HG03103 (cell line): ENCODE data around the gene CNTNAP2.
"Not testable (repeated sequence)": the region's sequence is repeated elsewhere in the genome, so short reads cannot be mapped to it uniquely, and the experiment has no call there.

Experiments used
- ATAC-seq: cut with Tn5 transposase; IDR thresholded peaks from one replicate; pipeline ENCODE4 v1.9.1; 2021; ENCODE audit warnings: low read depth; ENCODE audit not compliant: unreplicated experiment

The CNTNAP2 gene

GRCh38 chr7:148330822-148331221 lies 2214.2 kb downstream of the CNTNAP2 start:
- ATAC-seq: no peak

GRCh38 chr7:148331456-148331855 lies 2214.9 kb downstream of the CNTNAP2 start:
- not testable (repeated sequence) for ATAC-seq

GRCh38 chr7:148332191-148333186 lies 2215.9 kb downstream of the CNTNAP2 start:
- ATAC-seq: no peak

GRCh38 chr7:148334441-148334956 lies 2217.9 kb downstream of the CNTNAP2 start:
- ATAC-seq: no peak

GRCh38 chr7:148334959-148335577 lies 2218.5 kb downstream of the CNTNAP2 start:
- ATAC-seq: no peak

DNA sequence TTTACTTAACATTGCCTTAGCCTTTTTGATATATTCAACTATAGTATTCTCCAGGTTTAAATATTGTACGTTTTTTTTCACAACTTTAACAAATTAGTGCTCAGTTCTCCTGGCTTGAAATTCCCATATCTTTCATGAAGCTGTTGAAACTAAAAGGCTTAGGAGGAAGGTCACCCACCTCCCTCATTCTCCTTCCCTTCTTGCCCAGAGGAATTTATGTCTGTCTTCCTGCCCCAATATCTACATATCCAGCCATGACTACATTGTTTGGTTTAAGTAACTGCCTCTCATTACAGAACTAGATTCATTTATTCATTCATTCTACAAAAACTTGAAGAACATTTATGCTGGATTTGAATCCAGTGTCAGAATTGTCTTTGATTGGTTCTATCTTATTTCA lies 2219.2 kb downstream of the CNTNAP2 start:
- no peak for ATAC-seq

GRCh38 chr7:148336411-148336810 lies 2219.8 kb downstream of the CNTNAP2 start:
- ATAC-seq: no peak

DNA sequence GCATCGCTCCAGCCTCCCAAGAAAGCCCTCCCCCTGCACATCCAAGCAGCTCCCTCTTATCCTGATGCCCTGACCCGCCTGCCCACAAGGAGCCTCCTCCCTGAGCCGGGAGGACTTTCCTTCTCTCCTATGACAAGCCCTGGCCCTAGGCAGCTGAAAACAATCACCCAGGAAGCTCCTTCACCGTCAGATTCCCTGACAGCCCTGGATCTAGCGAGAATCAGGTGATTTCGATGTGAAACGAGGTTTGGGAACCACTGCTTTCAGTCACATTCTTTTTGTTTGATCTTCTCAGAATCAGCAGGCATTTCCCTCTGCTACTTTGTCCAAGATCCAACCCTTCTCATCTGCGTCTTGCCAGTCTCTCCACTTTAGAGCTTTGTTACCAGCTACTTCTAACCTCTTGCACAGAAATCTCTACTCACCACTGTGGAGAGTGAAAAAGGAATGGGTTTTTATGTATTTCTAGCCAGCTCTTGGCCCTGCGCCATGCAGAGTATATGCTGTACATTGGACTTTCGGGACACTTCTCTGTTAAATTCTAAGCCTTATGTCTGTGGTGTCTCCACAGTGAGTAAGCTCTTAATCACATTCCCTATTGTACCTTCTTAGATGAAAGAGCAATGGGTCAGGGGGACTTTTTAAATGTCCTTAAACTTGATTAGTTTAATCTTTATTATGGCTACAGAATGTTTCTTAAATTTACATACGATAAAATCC lies 2220.8 kb downstream of the CNTNAP2 start:
- ATAC-seq: no peak

DNA sequence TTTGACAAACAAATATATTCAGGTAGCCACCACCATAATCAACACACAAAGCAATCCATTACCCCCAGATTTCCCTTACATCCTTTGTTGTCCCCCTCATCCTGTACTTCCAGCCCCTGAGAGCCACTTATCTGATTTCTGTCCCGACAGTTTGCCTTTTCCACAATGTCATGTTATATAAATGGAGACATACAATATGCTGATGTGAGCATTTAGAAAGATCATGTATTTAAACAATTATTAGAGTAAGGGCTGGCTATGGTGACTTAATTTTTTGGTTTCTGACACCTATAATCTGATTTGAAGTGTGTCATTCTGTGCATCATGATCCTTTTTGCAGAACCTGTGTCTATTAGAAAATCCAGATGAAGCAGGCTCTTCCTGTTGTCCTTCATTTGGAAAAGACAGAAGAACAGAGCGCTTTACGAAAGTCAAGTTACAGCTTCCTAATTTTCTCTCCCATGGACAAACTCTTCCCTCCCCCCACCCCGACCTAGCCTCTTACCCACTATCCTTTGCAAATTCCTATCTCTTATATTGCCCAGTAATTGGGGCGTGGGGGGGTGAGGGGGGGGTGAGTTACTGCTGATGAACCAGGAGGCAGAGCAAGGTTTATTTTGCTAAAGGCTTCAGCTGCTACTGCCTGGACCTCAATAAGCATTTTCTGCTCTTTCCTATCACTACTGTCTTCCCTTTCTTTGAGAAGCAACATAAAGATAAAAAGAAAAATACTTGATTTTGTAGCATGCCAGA lies 2221.6 kb downstream of the CNTNAP2 start:
- ATAC-seq: no peak

GRCh38 chr7:148340438-148341280 lies 2224.1 kb downstream of the CNTNAP2 start:
- no peak for ATAC-seq

DNA sequence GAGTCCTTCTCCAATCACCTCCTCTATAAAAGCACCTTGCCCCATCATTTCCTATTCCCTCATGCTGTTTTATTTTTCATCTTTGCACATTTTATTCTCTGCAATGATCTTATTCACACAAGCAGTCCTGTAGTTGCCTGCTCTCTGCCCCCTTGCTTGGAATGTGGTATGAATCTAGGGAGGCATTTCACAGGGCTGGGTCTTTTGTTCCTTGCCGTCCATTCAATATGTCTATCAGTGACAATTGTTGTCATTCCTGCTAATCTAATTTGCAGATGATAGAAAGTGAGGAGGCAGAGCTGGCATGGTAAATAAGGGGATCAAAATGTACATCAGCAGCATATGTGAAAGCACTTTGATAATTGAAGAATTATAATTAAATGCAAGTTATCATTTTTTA lies 2227.8 kb downstream of the CNTNAP2 start:
- ATAC-seq: no peak

DNA sequence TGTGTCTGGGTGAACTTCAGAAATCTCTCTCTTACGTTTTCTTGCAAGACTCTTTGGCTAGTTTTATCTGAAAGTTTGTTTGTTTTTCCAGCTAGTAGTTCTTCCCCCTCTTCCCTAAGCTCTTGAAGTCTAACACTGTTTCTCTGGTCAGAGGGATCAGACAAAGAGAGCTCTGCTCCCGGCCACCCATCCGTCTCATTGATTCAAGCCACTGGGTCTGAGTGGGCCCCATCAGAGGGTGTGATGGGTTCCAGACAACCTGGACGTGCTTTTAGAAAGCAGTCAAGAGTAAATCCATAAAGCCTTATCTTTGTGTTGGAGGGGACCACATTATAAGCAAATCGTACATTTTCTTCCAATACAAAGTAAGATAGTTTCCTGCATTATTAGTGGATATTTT lies 2231.4 kb downstream of the CNTNAP2 start:
- ATAC-seq: no peak

DNA sequence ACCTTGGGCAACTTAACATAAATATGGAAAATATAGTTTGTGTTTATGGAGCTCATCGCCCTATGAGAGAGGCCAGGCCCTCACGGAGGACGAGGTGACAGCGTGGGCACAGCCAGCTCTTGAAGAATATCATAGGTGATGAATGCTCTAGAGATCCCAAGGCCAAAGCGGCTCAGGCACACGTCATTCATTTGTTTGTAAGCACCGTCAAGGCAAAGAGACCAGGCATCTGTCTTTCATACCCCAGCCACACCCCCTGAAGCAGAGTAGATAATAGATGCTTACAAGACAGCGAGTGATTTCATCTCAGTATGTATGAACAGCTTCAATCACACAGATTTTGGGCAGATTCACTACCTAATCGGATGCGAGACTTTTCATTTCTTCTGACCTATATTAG lies 2231.9 kb downstream of the CNTNAP2 start:
- ATAC-seq: no peak

- ATAC-seq: no peak
Measured at GRCh38 chr7:148356303-148356702, 2239.7 kb downstream of the CNTNAP2 start.

- ATAC-seq: no peak
Measured at GRCh38 chr7:148362541-148362940, 2245.9 kb downstream of the CNTNAP2 start.

GRCh38 chr7:148367731-148368475 lies 2251.3 kb downstream of the CNTNAP2 start:
- ATAC-seq: no peak

DNA sequence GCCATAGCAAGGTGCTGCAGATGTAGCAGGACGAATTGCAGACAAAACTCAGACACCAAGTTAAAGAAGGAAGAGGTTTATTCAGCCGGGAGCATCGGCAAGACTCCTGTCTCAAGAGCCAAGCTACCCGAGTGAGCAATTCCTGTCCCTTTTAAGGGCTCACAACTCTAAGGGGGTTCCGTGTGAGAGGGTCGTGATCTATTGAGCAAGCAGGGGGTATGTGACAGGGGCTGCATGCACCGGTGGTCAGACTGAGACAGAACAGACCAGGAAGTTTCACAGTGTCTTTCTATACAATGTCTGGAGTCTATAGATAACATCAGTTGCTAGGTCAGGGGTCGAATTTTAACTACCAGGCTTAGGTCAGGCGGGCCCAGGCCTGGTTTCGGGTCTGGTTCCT lies 2252.0 kb downstream of the CNTNAP2 start:
- no peak for ATAC-seq

DNA sequence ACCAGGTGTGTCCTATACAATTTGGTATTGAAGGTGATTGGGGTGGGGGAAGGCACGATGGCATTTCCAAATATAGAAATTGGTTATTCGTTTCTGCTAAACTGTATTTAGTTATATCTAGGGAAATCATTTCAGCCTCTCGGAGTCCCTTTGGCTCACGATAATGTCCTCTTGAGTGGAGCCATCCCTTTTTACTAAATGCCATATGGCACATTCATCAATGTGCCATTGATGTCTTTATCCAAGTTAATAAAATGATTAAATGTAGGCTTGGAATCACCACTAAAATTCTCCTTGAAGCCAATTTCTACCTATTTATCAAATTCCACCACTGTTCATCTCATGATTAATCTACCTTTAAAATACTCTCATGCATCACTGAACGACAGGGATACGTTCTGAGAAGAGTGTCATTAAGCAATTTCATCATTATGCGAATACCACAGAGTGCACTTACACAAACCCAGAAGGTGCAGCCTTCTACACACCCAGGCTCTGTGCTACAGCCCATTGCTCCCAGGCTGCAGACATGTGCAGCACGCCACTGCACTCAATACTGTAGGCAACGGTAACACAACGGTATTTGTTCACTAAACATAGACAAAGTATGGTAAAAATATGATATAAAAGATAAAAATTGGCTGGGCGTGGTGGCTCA lies 2254.8 kb downstream of the CNTNAP2 start:
- ATAC-seq: no peak
